GM12873 (cell line): ENCODE results near the gene PDK2.

ENCODE experiments used
- TF ChIP-seq, protein P1 (sequence below): IDR thresholded peaks from 2 replicates; pipeline ENCODE4 v1.5.1; 2012; ENCODE audit warnings: low read depth, mild to moderate bottlenecking, moderate library complexity, low read length, control low read depth; ENCODE audit not compliant: insufficient read depth; ENCODE audit errors: missing control alignments

PDK2 gene

DNA sequence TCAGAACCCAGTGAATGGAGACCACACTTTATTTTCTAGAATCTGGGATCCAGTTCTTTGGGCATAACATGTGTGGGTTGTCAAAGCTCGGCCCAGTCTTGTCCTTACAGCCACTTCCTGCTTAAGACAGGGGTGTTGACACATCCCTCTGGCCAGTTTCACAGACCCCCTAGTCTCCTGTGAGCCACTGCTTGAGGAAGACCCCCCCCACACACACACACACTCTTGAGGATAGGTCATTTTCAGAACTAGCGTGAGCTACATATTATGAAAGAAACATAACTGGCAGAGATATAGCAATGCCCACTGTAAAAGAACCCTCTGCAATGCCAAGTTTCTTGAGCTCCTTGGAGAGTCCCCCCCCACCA, 3.2 kb upstream of the PDK2 start:
- TF ChIP-seq, protein P1, sequence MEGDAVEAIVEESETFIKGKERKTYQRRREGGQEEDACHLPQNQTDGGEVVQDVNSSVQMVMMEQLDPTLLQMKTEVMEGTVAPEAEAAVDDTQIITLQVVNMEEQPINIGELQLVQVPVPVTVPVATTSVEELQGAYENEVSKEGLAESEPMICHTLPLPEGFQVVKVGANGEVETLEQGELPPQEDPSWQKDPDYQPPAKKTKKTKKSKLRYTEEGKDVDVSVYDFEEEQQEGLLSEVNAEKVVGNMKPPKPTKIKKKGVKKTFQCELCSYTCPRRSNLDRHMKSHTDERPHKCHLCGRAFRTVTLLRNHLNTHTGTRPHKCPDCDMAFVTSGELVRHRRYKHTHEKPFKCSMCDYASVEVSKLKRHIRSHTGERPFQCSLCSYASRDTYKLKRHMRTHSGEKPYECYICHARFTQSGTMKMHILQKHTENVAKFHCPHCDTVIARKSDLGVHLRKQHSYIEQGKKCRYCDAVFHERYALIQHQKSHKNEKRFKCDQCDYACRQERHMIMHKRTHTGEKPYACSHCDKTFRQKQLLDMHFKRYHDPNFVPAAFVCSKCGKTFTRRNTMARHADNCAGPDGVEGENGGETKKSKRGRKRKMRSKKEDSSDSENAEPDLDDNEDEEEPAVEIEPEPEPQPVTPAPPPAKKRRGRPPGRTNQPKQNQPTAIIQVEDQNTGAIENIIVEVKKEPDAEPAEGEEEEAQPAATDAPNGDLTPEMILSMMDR: no peak

DNA sequence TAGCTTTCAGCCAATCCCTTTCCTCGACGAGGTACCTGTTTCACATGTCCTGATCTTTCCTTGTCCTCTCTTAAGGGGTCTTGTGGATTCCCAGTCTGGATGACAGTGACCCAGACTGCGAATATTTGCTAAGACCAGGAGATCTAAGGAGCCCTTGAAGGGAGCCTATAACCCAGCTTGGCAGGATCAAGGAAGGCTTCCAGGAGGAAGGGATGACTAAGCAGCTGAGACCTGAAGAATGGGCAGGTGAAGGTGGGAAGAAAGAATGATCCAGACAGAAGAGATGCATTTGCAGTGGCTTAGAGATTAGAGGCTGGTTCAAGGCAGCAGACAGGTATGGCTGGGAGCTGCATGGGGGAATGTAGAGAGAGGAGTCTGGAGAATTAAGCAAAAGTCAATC, 1.9 kb upstream of the PDK2 start:
- TF ChIP-seq, protein P1: no peak

DNA sequence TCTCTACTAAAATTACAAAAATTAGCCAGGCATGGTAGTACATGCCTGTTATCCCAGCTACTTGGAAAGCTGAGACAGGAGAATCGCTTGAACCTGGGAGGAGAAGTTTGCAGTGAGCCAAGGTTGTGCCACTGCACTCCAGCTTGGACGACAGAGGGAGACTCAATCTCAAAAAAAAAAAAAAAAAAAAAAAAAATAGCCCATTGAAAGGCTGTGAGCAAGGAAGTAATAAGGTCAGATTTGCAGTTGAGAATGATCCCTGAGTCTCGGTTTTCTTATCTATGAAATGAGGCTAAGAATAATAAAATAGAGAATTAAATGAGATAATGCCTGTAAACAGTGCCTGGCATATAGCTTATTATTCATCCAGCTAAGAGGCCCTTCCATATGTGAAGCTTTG, 1.3 kb upstream of the PDK2 start:
- TF ChIP-seq, protein P1: no peak

DNA sequence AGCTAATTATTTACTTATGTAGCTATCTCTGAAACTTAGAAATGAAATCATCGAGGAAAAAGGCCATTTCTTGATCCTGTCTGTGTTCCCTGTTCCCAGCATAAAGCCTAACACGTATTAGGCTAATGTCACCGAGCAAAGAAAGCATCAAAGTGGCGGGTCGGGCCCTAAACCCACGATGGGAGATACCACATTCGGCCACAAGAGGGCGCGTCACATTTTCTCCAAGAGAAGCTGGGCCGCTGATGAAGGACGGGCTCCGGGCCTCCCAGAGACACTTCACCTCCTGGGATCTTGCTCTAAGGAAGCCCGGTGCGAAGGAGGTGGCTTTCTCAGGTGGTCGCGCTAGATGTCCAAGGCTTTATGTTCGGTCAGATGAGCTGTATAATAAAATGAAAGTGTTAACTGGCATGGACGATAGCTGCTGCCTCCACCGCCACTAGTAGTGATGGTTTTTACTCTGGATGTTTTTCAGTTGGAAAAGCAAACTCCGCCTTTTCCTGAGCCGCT, 853 bp upstream of the PDK2 start:
- TF ChIP-seq, protein P1: peak; percentile 78

DNA sequence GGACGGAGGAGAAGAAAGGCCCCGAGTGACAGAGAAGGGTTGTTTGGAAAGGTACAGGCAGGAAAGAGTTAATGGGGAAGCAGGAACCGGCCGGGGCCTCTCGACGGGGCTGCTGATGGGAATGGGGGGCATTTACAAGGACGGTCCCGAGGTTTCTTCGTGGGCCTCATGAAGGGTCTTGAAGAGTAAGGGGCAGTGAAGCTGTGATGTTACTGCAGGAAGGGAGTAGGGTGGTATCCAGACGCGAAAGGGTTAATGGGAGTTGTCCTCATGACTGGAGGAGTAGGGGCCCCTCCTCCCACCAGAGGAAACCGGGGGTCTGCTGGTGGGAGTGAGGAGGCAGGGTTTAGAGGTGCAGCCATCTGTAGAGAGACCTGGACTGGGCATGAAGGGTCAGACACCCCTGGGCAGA, 481 bp downstream of the PDK2 start:
- TF ChIP-seq, protein P1: no peak

DNA sequence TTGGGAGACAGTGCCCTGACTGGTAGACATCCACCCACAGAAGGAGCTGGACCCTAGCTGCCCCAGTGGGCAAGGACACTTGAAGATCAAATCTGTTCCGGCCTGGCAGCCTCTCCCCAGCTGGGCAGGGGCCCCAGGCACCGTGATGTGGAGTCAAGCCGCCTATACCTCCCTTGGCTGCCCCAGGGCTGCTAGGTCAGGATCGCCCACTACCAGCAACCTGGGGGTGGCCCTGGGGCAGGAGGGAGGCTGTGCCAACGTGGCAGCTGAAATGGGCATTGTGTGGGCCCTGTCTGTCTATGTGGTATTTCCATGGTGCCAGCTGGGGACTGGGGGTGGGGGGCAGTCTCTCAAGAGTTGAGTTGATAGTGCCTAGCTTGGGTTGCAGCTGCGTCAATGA, 941 bp downstream of the PDK2 start:
- TF ChIP-seq, protein P1: no peak

DNA sequence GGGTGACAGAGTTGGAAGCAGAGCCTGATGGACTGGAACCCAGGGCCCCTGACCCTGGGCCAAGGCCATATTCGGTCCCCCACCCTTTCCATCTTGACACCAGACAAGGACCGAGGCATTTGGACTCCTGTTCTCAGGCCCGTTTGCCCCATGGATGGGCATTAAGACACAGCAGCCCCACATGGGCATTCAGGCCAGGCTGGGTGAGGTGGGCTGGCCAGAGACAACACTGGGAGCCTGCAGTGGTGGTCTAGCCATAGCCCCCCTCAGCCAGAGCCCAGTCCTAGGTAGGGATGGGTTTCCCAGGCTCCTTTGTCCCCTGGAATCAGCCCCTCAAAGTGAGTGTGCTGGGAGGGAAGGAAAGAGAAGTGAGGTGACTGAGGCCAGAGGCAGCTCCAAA, 1.6 kb downstream of the PDK2 start:
- TF ChIP-seq, protein P1: no peak
